SIG-M5 treated with dmso at 0.1 percent for 504 hours (cell line): ENCODE results near the gene RAB29.

Experiments used
- DNase-seq: peaks from one replicate; lab custom pipeline; 2025; ENCODE audit not compliant: unreplicated experiment; lab: John Stamatoyannopoulos, UW

RAB29 gene

GRCh38 chr1:205766038-205766437 lies 9.2 kb downstream of the RAB29 start:
- DNase-seq: no peak

- no peak for DNase-seq
These were observed 10.7 kb downstream of the RAB29 start for GRCh38 chr1:205764578-205764977.

DNA sequence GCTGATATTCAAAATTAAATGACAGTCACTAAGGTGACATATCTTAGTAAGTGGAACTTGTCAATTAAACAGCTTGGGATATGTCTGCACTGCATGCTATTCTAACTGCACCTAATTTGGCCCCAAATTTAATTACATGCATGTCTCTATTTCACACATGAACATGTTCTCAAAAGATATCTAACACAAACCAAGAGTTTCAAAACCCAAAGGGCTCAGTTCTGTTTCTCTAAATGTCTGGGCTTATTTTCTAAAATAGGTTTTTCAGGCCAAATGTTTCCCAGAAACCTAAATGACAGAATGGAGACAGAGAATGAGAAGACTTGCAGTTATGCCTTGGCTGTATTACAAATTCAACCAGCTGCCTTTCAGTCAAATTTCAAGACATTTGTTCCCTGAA lies 11.3 kb downstream of the RAB29 start:
- DNase-seq: no peak

GRCh38 chr1:205760606-205761005 lies 14.7 kb downstream of the RAB29 start:
- DNase-seq: no peak

GRCh38 chr1:205756552-205756951 lies 18.7 kb downstream of the RAB29 start:
- no peak for DNase-seq

GRCh38 chr1:205754857-205755256 lies 20.4 kb downstream of the RAB29 start:
- no peak for DNase-seq

DNA sequence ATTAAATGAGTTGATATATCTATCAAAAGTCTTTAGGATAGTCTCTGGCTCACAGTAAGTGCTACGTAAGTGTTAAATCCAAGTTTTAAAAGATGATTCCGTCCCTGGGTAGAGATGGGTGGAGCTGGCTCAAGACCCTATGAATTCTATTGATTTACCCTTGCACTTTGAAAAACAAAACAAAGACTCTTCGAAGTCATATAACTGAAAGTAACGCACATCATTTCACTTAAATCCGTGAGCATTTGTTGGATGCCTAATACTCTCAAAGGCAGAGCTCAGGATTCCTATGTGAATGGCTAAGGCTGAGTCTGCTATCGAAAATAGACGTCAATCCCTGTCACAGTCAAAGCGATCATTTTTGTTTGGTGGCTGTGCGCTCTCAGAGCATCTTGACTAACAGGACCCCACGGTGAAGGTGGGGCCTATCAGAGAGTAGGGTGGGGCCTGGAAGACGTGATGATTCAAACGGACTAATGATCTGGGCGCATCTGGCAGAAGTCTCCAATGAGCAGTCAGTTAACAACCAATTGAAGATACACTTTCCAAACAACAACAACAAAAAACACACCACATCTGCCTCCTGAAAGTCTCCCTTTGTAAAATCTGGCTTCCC lies 24.1 kb downstream of the RAB29 start:
- no peak for DNase-seq

GRCh38 chr1:205750138-205751035 lies 24.9 kb downstream of the RAB29 start, which contains the start of gene NUCKS1:
TSS of gene NUCKS1 (minus strand) at chr1:205750182. CDS start at chr1:205749973, 209 bp downstream.
- DNase-seq: peak; percentile 100

- peak; percentile 95 for DNase-seq
These were observed 25.8 kb downstream of the RAB29 start for GRCh38 chr1:205749234-205750137.

GRCh38 chr1:205748403-205749233 lies 26.7 kb downstream of the RAB29 start:
- DNase-seq: peak; percentile 95

- DNase-seq: no peak
These were observed 28.4 kb downstream of the RAB29 start for GRCh38 chr1:205746757-205747412.

DNA sequence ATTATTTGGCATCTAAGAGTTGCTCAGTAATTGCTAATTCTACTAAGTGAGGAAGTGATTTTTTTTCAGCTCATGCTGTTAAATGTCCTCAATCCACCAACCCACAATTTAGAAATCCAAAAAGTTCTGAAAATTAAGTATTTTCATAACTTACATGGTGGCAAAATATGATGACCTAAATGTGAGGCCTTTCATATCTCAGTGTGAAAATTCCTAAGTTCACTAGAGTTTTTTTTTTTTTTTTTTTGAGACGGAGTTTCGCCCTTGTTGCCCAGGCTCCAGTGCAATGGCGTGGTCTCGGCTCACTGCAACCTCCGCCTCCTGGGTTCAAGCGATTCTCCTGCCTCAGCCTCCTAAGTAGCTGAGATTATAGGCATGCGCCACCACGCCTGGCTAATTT lies 30.9 kb downstream of the RAB29 start:
- DNase-seq: no peak

GRCh38 chr1:205743977-205744376 lies 31.3 kb downstream of the RAB29 start:
- no peak for DNase-seq

DNA sequence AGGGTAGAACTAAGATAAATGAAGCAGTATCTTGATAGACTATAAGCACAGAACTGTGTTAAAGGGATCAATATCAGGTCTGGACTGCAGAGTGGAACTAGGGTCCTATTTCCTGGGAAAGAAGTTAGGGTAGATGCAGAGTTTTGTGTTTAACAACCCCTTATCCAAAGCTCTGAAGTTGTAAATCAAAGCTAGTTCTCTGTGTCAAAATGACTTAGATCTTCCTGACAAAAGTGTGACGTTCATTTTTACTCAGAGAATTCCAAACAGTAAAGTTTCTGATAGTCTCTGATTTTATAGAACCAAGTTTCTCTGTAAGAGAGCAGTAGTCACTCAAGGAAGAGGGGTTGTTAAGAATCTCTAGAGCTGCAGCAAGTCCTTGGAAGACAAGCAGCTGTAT lies 33.6 kb downstream of the RAB29 start:
- no peak for DNase-seq

- DNase-seq: no peak
These were observed 35.7 kb downstream of the RAB29 start for GRCh38 chr1:205739348-205740160.

DNA sequence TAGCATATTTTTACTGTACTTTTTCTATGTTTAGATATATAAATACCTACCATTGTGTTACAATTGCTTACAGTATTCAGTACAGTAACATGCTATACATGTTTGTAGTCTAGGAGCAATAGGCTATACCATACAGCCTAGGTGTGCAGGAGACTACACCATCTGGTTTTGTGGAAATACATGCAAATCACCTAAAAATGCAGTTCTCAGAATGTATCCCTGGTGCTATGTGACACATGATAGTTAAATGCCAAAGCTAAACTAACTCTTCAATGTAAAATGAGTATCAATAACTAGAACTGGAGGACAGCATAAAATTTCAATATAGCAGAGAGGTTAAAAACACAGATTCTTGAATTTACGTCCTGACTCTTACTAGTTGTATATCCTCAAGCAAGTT lies 40.1 kb downstream of the RAB29 start:
- DNase-seq: no peak

- no peak for DNase-seq
These were observed 41.7 kb downstream of the RAB29 start for GRCh38 chr1:205733438-205734175.

- DNase-seq: no peak
These were observed 45.2 kb downstream of the RAB29 start for GRCh38 chr1:205729945-205730610.
